Endodermal cell (in vitro differentiated cells): ENCODE data around the gene ATXN1. TPM values are rescaled to one million over a fixed set of nuclear protein-coding genes. Genes with fewer than 3 reads are reported as not detected.

Experiments
- DNase-seq: peaks from one replicate; pipeline ENCODE4 v3.0.0-alpha.2; 2017
- H3K27ac ChIP-seq: 2 replicates; pipeline ENCODE4 v1.5.1; 2013; ENCODE audit warnings: mild to moderate bottlenecking, low read depth, low read length, moderate library complexity
- H3K27me3 ChIP-seq: 2 replicates; pipeline ENCODE4 v1.6.1; 2013; ENCODE audit warnings: mild to moderate bottlenecking, low read length, moderate library complexity; ENCODE audit not compliant: insufficient read depth, control insufficient read depth, poor library complexity, severe bottlenecking
- H3K36me3 ChIP-seq: 2 replicates; pipeline ENCODE4 v1.7.0; 2013; ENCODE audit warnings: mild to moderate bottlenecking, low read length, moderate library complexity; ENCODE audit not compliant: control insufficient read depth, insufficient read depth
- H3K4me1 ChIP-seq: one replicate; pipeline ENCODE4 v1.7.0; 2013; ENCODE audit warnings: low read length; ENCODE audit not compliant: control insufficient read depth, insufficient read depth
- H3K4me3 ChIP-seq: 2 replicates; pipeline ENCODE4 v1.5.1; 2013; ENCODE audit warnings: mild to moderate bottlenecking, low read length, moderate library complexity
- H3K9ac ChIP-seq: 2 replicates; pipeline ENCODE4 v1.6.1; 2013; ENCODE audit warnings: mild to moderate bottlenecking, low read length, moderate library complexity; ENCODE audit not compliant: poor library complexity, severe bottlenecking; ENCODE audit errors: extremely low read depth
- H3K9me3 ChIP-seq: 2 replicates; pipeline ENCODE4 v1.6.1; 2013; ENCODE audit warnings: mild to moderate bottlenecking, low read length, moderate library complexity; ENCODE audit not compliant: control insufficient read depth
- H3K27ac Mint-ChIP-seq: 2 replicates; pipeline ENCODE4 v1.8.0; 2020; ENCODE audit warnings: mixed read lengths
- H3K27me3 Mint-ChIP-seq: 2 replicates; pipeline ENCODE4 v1.8.0; 2021; ENCODE audit warnings: mild to moderate bottlenecking, mixed read lengths; ENCODE audit not compliant: insufficient read depth
- H3K36me3 Mint-ChIP-seq: 2 replicates; pipeline ENCODE4 v1.8.0; 2020; ENCODE audit warnings: low read depth, mixed read lengths
- H3K4me1 Mint-ChIP-seq: 2 replicates; pipeline ENCODE4 v1.8.0; 2020; ENCODE audit warnings: mixed read lengths
- H3K4me3 Mint-ChIP-seq: 2 replicates; pipeline ENCODE4 v1.8.0; 2020; ENCODE audit warnings: mild to moderate bottlenecking, moderate library complexity, mixed read lengths
- H3K9me3 Mint-ChIP-seq: 2 replicates; pipeline ENCODE4 v1.8.0; 2020; ENCODE audit warnings: mild to moderate bottlenecking, mixed read lengths
- WGBS, 2 experiments: methylation state at CpG; one replicate each; pipeline versions ENCODE4 v1.1.5 to v1.1.7; 2013; ENCODE audit warnings: missing lambda C conversion rate in 2 of 2, mixed read lengths in 1 of 2; ENCODE audit not compliant: insufficient coverage in 1 of 2, insufficient read length in 1 of 2; 5-methylcytosine and 5-hydroxymethylcytosine counted together
- total RNA-seq, 2 donors: library from RNA; stranded (reverse); fragmentation: NEBNext Ultra II Directional in 1 of 2; extraction: Animal tissue kit (Norgen Biotek cat#: 25700) in 1 of 2; gene quantifications; 2 replicates in 1 of 2; 3 replicates in 1 of 2; pipeline ENCODE4 v1.2.1, GENCODE V29; 2021
- TF ChIP-seq, protein P1 (sequence below): fragments of 200-600 bp; sonication (generic); conservative IDR thresholded peaks from 2 replicates; pipeline ENCODE4 v1.5.0; 2021; ENCODE audit warnings: antibody characterized with exemption, mild to moderate bottlenecking

The ATXN1 gene
- total RNA-seq, 2 donors from 2014 or later = 10.4 to 15.9 TPM

- H3K4me3 Mint-ChIP-seq = no peak overlapping the region
- H3K36me3 Mint-ChIP-seq = no peaks in the 10 kb centered on the region
- TF ChIP-seq, protein P1, sequence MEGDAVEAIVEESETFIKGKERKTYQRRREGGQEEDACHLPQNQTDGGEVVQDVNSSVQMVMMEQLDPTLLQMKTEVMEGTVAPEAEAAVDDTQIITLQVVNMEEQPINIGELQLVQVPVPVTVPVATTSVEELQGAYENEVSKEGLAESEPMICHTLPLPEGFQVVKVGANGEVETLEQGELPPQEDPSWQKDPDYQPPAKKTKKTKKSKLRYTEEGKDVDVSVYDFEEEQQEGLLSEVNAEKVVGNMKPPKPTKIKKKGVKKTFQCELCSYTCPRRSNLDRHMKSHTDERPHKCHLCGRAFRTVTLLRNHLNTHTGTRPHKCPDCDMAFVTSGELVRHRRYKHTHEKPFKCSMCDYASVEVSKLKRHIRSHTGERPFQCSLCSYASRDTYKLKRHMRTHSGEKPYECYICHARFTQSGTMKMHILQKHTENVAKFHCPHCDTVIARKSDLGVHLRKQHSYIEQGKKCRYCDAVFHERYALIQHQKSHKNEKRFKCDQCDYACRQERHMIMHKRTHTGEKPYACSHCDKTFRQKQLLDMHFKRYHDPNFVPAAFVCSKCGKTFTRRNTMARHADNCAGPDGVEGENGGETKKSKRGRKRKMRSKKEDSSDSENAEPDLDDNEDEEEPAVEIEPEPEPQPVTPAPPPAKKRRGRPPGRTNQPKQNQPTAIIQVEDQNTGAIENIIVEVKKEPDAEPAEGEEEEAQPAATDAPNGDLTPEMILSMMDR = no peak
- no peak for DNase-seq
- peaks cover 2% of the 10 kb centered on the region for H3K27me3 Mint-ChIP-seq
- no peaks in the 10 kb centered on the region for H3K9me3 Mint-ChIP-seq
- no peak overlapping the region for H3K27ac Mint-ChIP-seq
- no peak overlapping the region for H3K9ac ChIP-seq
- no peak overlapping the region for H3K4me3 ChIP-seq
- WGBS, 2 experiments = 82 to 100% methylated on average over 1 to 2 of the region's 2 CpGs
- no peaks in the 10 kb centered on the region for H3K9me3 ChIP-seq
- no peaks in the 10 kb centered on the region for H3K36me3 ChIP-seq
- H3K4me1 ChIP-seq = no peaks in the 10 kb centered on the region
- no peaks in the 10 kb centered on the region for H3K27me3 ChIP-seq
- H3K4me1 Mint-ChIP-seq = peaks cover 5% of the 10 kb centered on the region
- H3K27ac ChIP-seq = no peak overlapping the region
Observed at GRCh38 chr6:16402581-16402900, 358.7 kb downstream of the ATXN1 start.

DNA sequence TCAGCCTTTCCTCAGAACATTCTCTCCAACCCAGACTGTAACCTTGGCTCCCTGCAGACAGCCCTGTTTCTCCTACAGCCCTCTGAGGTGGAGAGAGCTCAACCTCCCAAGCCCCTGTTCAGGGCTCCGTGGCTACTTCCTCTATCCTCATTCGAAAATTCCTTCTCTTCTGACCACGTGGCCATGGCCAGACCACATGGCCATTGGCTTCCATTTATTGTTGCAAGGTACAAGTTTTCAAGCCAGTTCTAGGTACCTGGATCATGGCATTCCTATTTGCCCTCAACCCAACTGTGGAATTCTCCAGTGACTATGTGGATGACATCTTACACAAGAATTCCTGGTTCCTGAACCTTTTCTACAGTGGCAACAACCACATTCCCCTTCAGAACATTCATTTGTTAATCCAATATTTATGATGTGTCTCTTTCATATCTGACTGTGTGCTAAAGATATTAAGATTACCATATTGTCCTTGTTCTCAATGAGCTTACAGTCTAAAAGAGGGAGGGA, 361.0 kb downstream of the ATXN1 start:
- H3K36me3 ChIP-seq = no peaks in the 10 kb centered on the region
- WGBS, 2 experiments = 88 to 97% methylated on average over 3 of the region's 3 CpGs
- TF ChIP-seq, protein P1 = no peak

GRCh38 chr6:16399695-16400094, 361.6 kb downstream of the ATXN1 start:
- Histone ChIP-seq H3K9me3 (no peaks in the 10 kb centered on the region), H3K9ac (no peak overlapping the region), H3K4me3 (no peak overlapping the region), H3K27me3 (no peaks in the 10 kb centered on the region), H3K36me3 (no peaks in the 10 kb centered on the region), H3K4me1 (no peaks in the 10 kb centered on the region), H3K27ac (no peak overlapping the region)
- Mint-ChIP-seq H3K9me3 (no peaks in the 10 kb centered on the region), H3K4me1 (no peaks in the 10 kb centered on the region), H3K27ac (no peak overlapping the region), H3K27me3 (no peaks in the 10 kb centered on the region), H3K36me3 (no peaks in the 10 kb centered on the region), H3K4me3 (no peak overlapping the region)
- TF ChIP-seq, protein P1 = no peak
- WGBS, 2 experiments = 93 to 100% methylated on average over 4 to 5 of the region's 5 CpGs
- DNase-seq = no peak

More for the DNA sequence above, 361.0 kb downstream of the ATXN1 start:
- Histone ChIP-seq H3K9me3 (no peaks in the 10 kb centered on the region), H3K27me3 (no peaks in the 10 kb centered on the region), H3K27ac (no peak overlapping the region), H3K9ac (no peak overlapping the region), H3K4me3 (no peak overlapping the region), H3K4me1 (no peaks in the 10 kb centered on the region)
- no peaks in the 10 kb centered on the region for H3K9me3 Mint-ChIP-seq
- no peaks in the 10 kb centered on the region for H3K36me3 Mint-ChIP-seq
- no peak overlapping the region for H3K4me3 Mint-ChIP-seq
- no peaks in the 10 kb centered on the region for H3K27me3 Mint-ChIP-seq
- H3K4me1 Mint-ChIP-seq = no peaks in the 10 kb centered on the region
- no peak overlapping the region for H3K27ac Mint-ChIP-seq
- DNase-seq = no peak
